ENCODE data around the gene LFNG.

LFNG gene

DNA sequence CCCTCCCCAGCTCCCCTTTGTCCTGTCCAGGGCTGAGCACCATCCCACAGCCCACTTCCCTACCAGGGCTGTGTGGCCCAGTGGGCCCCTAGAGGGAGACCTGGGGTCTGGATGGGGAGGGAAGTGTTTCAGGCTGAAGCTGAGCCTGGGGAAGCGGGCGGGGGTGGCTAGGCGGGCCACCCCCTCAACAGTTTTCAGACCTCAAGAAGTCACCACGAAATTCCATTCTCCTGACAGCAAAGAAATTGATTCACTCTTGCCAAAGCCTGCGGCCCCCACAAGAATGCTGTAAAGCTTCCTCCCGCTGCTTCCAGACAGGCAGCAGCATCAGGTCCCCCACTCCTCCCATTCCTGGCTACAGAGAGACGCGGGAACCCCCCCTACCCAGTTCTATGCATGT is 2.5 kb upstream of the LFNG start:
- no peak for DNase-seq (ENCODE audit: low read depth in 2 of 2)

DNA sequence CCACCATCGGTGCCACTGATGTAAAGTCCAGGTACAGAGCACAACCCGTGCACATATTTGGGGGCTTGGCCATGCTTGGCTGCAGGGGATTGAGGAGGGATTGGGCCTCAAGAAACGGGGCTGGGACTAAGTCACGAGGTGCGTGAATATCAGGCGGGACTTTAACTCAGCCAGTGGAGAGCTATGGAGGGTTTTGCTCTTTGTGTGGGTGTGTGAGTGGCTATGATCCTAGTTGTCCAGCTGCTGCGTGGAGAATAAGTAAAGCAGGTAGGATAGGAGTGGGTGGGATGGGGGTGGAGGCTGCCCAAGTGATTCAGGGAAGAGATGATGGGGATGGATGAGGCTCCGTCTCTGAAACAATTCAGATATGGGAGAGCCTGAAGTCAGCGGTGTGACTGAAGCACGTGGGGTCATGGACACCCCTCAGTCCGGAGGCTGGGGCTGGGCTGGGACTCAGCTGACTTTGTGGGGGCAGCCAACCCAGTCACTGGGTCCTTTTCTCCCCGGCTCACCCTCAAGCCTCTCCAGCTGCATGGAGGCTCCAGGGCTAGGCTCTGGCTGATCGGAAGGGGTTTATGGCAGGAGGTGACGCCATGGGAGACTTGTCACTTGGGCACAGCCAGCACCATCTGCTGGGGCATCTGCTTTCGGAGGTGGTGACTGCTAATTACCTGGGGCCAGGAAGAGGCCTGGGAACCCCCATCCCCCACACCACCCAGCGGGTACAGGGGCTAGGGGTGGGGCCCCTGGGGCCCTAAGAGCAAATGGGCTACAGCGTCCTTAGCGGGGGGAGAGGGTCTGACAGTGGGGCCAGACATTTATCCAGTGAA is 1.7 kb upstream of the LFNG start:
- no peak for DNase-seq (ENCODE audit: low read depth in 2 of 2)

DNA sequence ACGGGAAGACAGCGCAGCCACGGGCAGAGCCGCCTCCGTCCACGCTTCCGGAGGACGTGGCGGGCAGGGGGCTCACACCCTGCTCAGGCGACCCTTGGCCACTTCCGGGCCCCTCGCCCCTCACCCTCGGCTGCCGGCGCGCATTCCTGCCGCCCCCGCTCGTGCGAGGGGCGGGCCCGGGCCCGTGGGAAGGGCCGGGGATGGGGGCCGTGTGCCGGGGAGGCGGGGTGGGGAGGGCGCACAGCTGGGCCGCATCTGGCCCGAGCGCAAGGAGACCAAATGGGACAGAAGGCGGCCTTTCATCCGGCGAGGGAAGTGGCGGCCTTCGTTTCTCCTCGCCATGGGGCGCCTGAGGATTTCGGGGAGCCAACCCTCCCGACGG is 846 bp upstream of the LFNG start:
- DNase-seq (ENCODE audit: low read depth in 2 of 2): no peak

DNA sequence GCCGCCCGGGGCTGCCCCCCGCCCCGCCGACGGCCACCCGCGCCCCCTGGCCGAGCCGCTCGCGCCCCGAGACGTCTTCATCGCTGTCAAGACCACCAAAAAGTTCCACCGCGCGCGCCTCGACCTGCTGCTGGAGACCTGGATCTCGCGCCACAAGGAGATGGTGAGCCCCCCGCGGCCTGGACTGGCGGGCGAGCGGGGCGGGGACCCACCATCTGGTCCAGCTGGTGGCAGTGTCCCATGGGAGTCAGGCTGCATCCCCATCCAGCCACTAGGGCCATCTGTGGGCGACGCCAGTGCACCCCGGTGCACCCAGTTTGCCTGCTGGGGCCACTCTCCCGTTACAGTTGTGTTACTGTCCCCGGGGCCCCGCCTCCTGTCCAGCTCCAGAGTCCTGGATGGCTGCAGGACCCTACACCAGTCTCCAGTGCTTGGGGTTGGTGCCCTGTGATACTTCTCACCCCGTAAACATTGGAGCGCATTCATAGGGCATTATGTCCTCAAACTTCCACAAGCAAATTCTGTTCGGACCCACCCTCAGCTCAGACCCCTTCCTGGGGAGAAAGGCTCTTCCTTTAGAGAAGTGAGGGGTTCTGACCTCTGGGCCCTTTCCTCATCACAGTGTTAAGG is 672 bp downstream of the LFNG start:
- DNase-seq (ENCODE audit: low read depth in 2 of 2): peak in 1 of 2 experiments; percentile 26

- peak in 1 of 2 experiments; percentile 13 for DNase-seq (ENCODE audit: low read depth in 2 of 2)
Observed at GRCh38 chr7:2520761-2521290, 1.3 kb downstream of the LFNG start.

DNA sequence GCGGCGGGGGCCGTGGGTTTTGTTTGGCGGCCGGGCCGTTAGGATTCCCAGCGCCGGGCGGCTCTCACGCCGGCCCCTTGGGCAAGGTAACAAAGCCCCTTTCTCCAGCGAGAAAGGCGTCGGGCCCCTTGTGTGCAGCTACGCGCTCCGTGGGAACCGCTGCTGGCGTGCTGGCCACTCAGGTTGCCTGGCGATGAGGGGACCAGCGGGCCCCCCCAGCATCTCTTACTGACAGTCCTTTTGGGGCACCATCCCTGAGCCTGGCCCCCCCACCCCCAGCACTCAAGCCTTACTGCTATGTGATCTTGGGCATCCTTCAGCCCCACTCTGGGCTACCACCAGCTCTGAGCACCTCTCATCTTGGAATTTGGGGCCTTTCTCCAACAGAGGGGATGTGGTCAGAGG is 1.8 kb downstream of the LFNG start:
- DNase-seq (ENCODE audit: low read depth in 2 of 2): no peak

DNA sequence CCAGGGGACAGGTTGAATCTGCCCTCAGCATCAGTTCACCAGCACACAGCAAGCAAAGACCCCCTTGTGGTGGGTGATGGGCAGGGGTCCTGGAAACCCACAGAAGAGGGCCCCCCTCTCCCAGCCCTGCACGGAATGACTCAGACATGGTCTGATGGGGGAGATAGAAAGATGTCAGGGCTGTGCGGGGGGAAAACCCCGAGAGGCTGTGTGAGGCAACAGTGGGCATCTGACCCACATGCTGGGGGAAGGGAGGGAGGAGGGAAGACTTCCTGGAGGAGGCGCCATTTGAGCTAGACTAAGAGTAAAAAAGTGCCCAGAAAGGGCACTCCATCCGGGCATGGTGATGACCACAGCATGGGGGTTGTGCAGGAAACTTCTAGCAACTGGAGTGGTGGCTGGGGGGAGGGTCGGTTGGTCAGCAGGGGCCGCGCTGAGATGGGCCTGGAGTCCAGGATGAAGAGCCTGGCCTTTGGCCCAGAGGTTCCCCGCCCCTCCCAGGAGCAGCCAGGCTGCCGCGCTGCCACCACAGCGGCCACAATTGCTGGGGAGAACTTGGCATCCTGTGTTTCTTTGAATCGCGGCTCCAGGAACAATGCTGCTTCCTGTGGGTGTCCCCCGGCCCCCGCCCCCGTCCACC is 2.5 kb downstream of the LFNG start:
- peak; percentile 47 to 63 for DNase-seq (ENCODE audit: low read depth in 2 of 2)

DNA sequence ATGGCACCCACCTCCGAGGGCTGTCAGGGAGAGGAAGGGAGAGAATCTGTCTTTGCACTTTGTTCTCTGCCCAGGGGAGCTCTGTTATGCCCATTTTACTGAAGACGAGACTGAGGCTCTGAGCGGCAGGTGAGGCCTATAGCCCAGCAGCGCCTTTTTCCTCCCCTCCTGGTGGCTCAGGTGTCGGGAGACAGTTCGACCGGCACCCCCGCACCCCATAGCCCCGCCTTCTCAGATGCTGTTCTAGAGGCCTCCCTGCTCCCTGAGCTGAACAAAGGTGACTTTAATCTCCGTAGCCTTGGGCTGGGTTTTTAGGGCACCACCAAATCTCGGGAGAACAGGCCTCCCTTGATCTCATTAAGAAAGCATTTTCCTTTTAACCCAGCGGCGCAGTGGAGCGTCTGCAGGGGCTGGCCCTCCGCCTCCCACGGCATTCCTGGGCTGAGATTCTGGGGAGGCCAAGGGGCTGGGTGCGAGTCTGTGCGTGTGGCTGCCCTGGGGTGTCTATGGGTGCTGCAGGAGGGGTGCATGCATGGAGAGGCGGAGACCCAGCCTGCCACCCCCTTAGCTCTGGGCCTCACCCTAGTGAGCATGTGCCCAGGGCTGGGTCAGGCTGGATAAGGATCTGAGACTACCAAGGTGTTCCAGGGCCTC is 3.3 kb downstream of the LFNG start:
- peak in 1 of 2 experiments; percentile 31 for DNase-seq (ENCODE audit: low read depth in 2 of 2)

DNA sequence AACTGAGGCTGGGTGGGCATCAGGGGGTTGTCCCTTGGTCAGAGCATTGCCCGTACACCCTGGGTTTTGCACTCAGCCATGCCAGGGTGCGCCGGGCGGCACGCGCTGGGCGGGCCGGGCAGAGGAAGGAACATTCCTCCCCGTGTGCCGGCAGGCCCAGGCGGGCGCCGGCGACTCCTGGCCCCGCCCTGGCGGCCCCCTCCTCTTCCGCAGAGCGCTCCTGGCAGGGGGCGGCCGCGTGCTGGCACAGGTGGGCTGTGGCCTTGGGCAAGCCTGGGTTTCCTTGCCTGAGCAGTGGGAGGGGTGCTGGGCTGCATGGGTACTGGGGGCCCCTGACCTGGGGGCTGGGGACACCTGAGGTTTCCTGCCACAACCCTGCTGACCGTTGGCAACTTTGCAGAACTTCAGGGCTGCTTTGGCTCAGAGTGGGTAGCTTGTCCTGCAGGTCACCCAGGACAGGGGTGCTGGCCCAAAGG is 3.9 kb downstream of the LFNG start:
- no peak for DNase-seq (ENCODE audit: low read depth in 2 of 2)

DNA sequence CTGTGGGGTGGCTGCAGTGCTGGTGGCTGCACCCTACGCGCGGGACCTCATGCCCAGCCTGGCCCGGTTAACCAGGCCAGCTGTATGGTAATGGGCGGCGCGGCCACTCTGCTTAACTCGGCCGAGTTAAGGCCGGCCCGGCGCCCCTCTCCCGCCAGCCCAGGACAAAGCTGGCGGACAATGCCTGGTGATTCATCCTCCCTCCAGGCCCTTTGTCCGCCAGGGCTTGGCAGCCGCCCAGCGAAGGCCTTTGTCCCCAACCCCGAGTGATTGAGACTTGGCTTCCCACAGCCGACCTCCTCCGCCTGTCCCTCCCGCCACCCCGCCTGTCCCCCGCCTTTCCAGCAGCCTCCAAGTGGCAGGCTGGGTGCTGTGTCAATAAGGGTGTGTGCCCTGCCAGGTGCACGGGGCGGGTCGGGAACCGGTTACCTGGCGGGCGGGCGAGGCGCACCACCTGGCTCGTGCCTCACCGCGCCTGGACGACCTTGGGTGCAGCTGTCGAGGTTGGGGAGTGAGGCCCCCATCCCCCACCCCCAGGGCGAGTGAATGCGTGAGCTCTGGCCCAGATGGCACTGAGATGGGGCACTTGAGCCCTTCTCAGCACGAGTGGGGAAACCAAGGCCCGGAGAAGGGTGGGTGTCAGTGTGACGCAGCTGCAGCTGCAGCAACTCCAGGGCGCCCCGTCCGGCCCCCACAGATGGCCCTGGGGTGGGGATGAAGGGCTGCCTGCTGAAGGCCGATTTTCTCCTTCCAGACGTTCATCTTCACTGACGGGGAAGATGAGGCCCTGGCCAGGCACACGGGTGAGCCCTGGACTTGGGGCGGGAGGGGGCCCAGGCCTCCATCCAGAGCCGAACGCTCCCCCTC is 4.6 kb downstream of the LFNG start:
- no peak for DNase-seq (ENCODE audit: low read depth in 2 of 2)

- DNase-seq (ENCODE audit: low read depth in 2 of 2): no peak
Observed at GRCh38 chr7:2524808-2525657, 5.5 kb downstream of the LFNG start.

DNA sequence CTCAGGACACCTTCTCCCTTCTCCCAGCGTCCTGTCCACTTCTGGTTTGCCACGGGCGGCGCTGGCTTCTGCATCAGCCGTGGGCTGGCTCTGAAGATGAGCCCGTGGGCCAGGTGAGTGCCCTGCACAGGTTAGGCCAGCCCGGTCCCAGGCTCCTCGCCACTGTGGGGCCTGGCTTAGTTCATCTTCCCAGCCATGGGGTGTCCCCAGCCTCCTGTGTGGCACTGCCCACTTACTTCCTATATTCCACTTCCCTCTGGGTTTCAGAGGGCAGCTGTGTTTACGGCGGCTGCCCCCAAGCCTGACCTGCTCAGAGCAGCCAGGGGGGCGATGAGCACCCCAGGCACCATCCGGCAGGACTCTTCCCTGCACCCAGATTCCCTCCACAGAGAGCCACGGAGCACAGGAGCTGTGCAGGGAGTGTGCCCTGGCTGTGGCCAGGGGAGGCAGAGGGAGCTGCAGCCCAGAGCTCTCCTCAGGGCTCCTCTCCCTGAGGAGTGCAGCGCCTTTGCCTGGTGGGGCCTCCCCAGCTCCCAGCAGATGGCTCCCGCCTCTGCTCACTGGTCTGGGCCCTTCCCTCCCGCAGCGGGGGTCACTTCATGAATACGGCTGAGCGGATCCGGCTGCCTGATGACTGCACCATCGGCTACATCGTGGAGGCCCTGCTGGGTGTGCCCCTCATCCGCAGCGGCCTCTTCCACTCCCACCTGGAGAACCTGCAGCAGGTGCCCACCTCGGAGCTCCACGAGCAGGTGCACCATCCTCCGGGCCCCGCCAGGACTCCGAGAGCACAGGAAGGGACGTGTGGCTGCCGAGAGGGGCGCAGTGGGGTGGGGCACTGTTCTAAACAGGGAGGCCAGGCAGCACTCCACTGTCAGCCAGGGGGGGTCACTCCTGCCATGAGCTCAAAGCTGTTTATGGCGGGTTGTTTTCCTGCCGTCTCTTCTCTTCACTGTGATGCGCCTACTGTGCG is 6.4 kb downstream of the LFNG start:
- DNase-seq (ENCODE audit: low read depth in 2 of 2): no peak

GRCh38 chr7:2526659-2527504 is 7.3 kb downstream of the LFNG start:
- no peak for DNase-seq (ENCODE audit: low read depth in 2 of 2)

GRCh38 chr7:2527505-2528467 is 8.2 kb downstream of the LFNG start:
- peak in 1 of 2 experiments; percentile 37 for DNase-seq (ENCODE audit: low read depth in 2 of 2)

- DNase-seq (ENCODE audit: low read depth in 2 of 2): no peak
Observed at GRCh38 chr7:2528481-2529095, 9.0 kb downstream of the LFNG start.

Measured in stimulated activated CD4-positive, alpha-beta T cell treated with anti-CD3 and anti-CD28 coated beads, Interleukin-12 subunit alpha, Interleukin-12 subunit beta, amount 100 ng/mL, for 24 hours (primary cell).